Activated naive CD8-positive, alpha-beta T cell treated with anti-CD3 and anti-CD28 coated beads, Interleukin-2, amount 10 ng/mL, durations not matched to agents 7 days and 5 days (primary cell): ENCODE results near the gene TMEM63C. TPM values are rescaled to one million over a fixed set of nuclear protein-coding genes. Genes with fewer than 3 reads are reported as not detected.
A peak's percentile ranks its signal among the peaks of the same experiment; 100 is the strongest.

ENCODE experiments used
- ATAC-seq: fragments of 150-1000 bp; cut with Tn5 transposase; one replicate; pipeline ENCODE4 v1.10.0; 2021; ENCODE audit warnings: low read depth, moderate library complexity
- POLR2A ChIA-PET: fragments of 350-600 bp; sonication (Branson Sonifier 250); formaldehyde crosslinking; loops from one replicate; lab custom pipeline; 2021; ENCODE audit warnings: antibody characterized with exemption; lab: Charles Lee
- DNase-seq: peaks from one replicate; pipeline ENCODE4 v3.0.0; 2021
- H3K27ac Mint-ChIP-seq: one replicate; pipeline ENCODE4 v1.8.0; 2022; ENCODE audit warnings: mild to moderate bottlenecking, mixed read lengths
- H3K27me3 Mint-ChIP-seq: one replicate; pipeline ENCODE4 v1.8.0; 2022; ENCODE audit warnings: mild to moderate bottlenecking, moderate library complexity, mixed read lengths
- H3K36me3 Mint-ChIP-seq: one replicate; pipeline ENCODE4 v1.8.0; 2021; ENCODE audit warnings: mild to moderate bottlenecking, mixed read lengths
- H3K4me1 Mint-ChIP-seq: one replicate; pipeline ENCODE4 v1.8.0; 2021; ENCODE audit warnings: mixed read lengths
- H3K4me3 Mint-ChIP-seq: one replicate; pipeline ENCODE4 v1.8.0; 2022; ENCODE audit warnings: mild to moderate bottlenecking, moderate library complexity, mixed read lengths
- H3K9me3 Mint-ChIP-seq: one replicate; pipeline ENCODE4 v1.8.0; 2021; ENCODE audit warnings: mixed read lengths
- total RNA-seq, 2 experiments: library from RNA; stranded (reverse); gene quantifications; one replicate each; pipeline ENCODE4 v1.2.3, GENCODE V29; 2021

Gene TMEM63C
- 1 to 10 TPM in 1 of 2 experiments, under 1 TPM in 1; 0.48 to 1.4 TPM for total RNA-seq

GRCh38 chr14:77181603-77182437, at the start of gene TMEM63C:
TSS of gene TMEM63C (plus strand) at chr14:77181798. CDS start at chr14:77218814, 37,016 bp downstream.
- peak; percentile 85 for ATAC-seq

DNA sequence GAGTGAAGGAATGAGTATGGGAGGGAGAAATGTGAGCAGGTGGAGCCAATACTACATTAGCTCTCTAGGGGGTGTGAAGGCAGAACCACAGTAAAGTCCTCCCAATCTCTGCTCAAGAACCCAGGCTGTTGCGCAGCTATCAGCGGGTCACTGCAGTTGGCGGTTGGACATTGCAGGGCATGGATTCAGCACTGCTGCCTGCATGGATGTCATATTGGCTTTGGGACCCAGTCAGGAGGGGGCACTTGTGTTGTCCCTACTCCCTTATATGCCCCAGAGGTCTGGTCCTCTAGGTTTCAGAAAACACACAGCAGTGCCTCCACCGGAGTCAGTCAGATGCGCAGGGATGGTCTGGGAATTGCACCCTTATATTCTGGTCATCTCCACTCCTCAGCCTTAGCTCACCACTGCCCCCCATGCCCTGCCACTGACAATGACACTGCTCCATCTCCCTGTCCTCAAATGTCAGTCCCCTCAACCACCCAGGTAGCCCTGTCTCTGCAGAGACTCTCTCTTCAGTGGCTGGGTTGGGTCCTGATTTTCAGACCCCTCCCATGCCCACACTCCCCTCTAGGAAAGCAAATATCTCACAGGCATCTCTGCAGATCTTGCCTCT, 49.6 kb upstream of the TMEM63C start:
- Mint-ChIP-seq H3K27ac (no peak overlapping the region), H3K27me3 (peaks cover 61% of the 10 kb centered on the region), H3K36me3 (no peaks in the 10 kb centered on the region), H3K9me3 (no peaks in the 10 kb centered on the region), H3K4me1 (peaks cover 1% of the 10 kb centered on the region), H3K4me3 (no peak overlapping the region)
- POLR2A ChIA-PET: no interaction called here
- ATAC-seq (no peak), DNase-seq (no peak)

More at GRCh38 chr14:77181603-77182437, at the start of gene TMEM63C:
- no peaks in the 10 kb centered on the region for H3K9me3 Mint-ChIP-seq
- no peaks in the 10 kb centered on the region for H3K36me3 Mint-ChIP-seq
- peak; percentile 59 for DNase-seq
- H3K4me1 Mint-ChIP-seq: peaks cover 7% of the 10 kb centered on the region
- peaks cover 24% of the 10 kb centered on the region for H3K27me3 Mint-ChIP-seq
- no peak within 1 kb of the TSS for H3K27ac Mint-ChIP-seq
- peak within 1 kb of the TSS; percentile 69 for H3K4me3 Mint-ChIP-seq
- POLR2A ChIA-PET: no interaction called here

DNA sequence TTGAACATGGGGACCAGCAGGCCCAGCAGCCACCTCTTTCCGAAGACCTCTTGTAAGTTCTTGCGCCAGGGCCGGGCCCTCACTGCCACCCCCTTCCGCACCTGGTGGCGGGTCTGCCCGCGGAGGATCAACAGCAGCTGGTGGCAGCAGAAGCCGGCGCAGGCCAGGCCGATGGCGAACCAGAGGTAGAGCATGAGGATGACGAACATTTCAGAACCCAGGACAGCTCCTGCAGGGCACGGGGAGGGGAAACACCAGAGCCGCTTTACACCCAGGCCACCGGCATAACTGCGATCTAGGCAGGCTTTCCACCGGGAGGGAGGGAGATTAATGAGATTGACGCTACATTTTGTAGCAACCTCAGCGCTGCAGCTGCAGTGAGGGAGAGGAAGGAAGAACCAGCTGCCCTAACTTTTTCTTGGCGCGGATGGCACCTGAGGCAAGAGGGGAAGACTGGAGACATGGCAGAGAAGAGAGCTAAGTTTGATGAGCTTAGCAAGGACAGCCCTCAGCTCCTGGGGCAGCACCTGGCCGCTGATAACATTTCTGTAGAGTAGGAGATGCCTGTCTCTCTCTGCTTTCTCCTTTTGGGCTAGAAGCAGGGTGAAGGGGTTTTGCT, 47.8 kb upstream of the TMEM63C start:
- Mint-ChIP-seq H3K4me1 (peaks cover 2% of the 10 kb centered on the region), H3K4me3 (no peak overlapping the region), H3K9me3 (no peaks in the 10 kb centered on the region), H3K36me3 (no peaks in the 10 kb centered on the region), H3K27ac (no peak overlapping the region), H3K27me3 (peaks cover 64% of the 10 kb centered on the region)
- ATAC-seq (peak; percentile 90), DNase-seq (peak; percentile 70)
- POLR2A ChIA-PET: interaction anchor here (1.4 kb wide), 1 partner anchor 36 kb away, joined by 6 read pairs; the partner anchor contains the start of gene CIPC

DNA sequence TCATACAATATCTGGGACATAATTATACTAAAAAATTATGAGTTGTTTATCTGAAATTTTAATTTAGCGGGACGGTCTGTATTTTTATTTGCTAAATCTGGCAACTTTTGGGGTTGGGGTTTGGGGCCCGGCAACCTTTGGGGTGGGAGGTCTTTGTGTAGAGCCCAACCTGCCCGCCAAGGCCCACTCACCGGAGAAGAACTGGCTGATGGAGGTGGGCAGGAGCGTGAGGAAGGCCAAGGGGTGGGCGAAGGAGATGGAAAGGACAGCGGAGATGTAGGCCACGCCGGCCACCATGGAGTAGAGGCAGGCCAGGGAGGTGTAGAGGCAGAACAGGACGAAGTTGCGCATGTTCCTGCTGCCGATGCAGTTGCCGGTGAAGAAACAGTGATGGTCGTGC, 42.6 kb upstream of the TMEM63C start:
- H3K27me3 Mint-ChIP-seq: peaks cover 78% of the 10 kb centered on the region
- H3K36me3 Mint-ChIP-seq: no peaks in the 10 kb centered on the region
- DNase-seq (no peak), ATAC-seq (no peak)
- H3K9me3 Mint-ChIP-seq: no peaks in the 10 kb centered on the region
- H3K4me1 Mint-ChIP-seq: peaks cover 13% of the 10 kb centered on the region
- POLR2A ChIA-PET: no interaction called here
- H3K4me3 Mint-ChIP-seq: peak overlapping the region; percentile 53
- no peak overlapping the region for H3K27ac Mint-ChIP-seq

- Mint-ChIP-seq H3K4me3 (peak overlapping the region; percentile 53), H3K9me3 (no peaks in the 10 kb centered on the region), H3K36me3 (no peaks in the 10 kb centered on the region), H3K27ac (no peak overlapping the region), H3K4me1 (peaks cover 13% of the 10 kb centered on the region), H3K27me3 (peaks cover 79% of the 10 kb centered on the region)
- peak; percentile 83 for ATAC-seq
- peak; percentile 69 for DNase-seq
- POLR2A ChIA-PET: no interaction called here
These were observed 41.8 kb upstream of the TMEM63C start for GRCh38 chr14:77139540-77140358.

DNA sequence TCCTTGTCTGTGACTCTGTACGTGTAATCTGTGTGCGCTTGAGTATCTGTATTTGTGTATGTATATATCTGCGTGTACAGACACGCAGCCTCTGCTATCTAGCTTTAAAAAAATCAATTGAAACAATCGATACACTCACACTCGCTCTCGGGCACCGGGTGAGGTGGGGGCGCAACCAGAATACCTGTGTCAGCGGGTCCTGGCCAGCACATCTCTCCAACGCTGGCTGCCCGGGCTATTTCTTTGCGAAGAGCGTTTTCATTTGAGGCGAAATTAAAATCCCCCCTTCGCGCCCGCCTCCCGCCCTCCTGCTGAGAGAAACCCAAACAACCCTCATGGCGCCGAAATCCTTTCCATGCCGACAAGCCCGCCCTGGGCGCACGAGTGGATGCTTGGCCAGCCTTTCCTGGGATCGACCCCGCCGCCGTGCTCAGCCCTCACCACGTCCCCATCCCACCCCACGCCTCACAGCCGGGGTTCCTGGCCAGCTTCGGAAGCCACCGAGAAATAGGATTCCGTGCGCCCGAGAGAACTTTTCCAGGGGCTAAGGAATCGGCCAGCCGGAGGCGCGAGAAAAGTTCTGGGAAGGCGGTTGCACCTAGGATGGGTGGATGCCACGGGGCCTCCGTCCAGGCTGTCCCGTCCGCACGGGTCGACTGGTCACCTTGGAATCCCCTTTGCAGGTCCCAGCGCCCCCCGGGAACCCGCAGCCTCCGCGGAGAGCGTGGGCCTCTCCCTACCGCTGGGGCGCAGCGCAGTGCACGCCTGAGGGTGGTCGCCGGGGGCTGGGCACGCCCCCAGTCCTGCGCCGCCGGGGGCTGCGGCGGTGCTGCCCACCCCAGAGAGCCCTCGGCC, 41.0 kb upstream of the TMEM63C start:
- Mint-ChIP-seq H3K4me3 (peak overlapping the region; percentile 52), H3K27ac (no peak overlapping the region), H3K4me1 (peaks cover 13% of the 10 kb centered on the region), H3K36me3 (no peaks in the 10 kb centered on the region), H3K27me3 (peaks cover 79% of the 10 kb centered on the region), H3K9me3 (no peaks in the 10 kb centered on the region)
- DNase-seq (no peak), ATAC-seq (no peak)
- POLR2A ChIA-PET: no interaction called here

- H3K9me3 Mint-ChIP-seq: no peaks in the 10 kb centered on the region
- H3K4me1 Mint-ChIP-seq: peaks cover 13% of the 10 kb centered on the region
- peak; percentile 52 for DNase-seq
- POLR2A ChIA-PET: no interaction called here
- peak; percentile 35 for ATAC-seq
- no peaks in the 10 kb centered on the region for H3K36me3 Mint-ChIP-seq
- peaks cover 84% of the 10 kb centered on the region for H3K27me3 Mint-ChIP-seq
- H3K4me3 Mint-ChIP-seq: peak within 1 kb of the TSS; percentile 20
- no peak within 1 kb of the TSS for H3K27ac Mint-ChIP-seq
These were observed 40.2 kb upstream of the TMEM63C start, which contains the start of gene ZDHHC22 for GRCh38 chr14:77141214-77142004. TSS of gene ZDHHC22 (minus strand) at chr14:77141791. CDS start at chr14:77139738, 2,053 bp downstream.

DNA sequence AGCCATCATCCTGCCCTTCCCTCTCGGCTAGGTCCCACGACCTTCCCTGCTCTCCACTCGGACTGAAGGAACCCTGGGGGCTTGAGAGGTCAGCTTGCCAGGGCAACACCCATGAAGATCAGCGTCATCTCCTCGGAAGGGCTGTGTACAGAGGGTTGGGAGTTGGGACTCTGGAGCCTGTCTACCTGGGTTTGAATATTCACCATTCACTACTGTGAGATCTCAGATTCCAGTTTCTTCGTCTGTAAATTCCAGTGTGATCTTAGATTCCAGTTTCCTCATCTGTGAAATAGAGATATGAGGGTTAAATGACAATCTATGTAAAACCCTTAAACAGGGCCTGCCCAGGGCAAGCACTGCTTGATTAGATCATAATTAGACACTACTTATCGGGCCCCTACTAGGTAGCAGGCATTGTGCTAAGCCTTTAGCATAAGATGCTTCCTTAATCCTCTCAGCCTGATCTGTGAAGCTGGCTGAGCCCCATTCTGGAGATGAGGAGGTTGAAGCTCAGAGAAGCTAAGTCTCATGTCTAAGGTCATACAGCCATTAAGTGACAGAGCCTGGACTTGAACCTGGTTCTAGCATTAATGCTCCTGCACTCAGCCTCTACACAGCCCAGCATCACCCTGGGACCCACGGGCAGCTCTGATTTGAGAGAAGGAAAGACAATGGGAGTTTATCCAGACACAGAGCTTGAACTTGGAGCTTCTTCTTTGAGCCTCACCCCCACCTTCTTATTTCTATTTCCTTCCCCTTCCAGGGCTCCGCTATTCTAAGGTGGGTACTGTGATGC, 39.4 kb upstream of the TMEM63C start:
- H3K4me3 Mint-ChIP-seq: peak overlapping the region; percentile 20
- H3K9me3 Mint-ChIP-seq: no peaks in the 10 kb centered on the region
- ATAC-seq (no peak), DNase-seq (no peak)
- H3K36me3 Mint-ChIP-seq: no peaks in the 10 kb centered on the region
- peaks cover 13% of the 10 kb centered on the region for H3K4me1 Mint-ChIP-seq
- H3K27ac Mint-ChIP-seq: no peak overlapping the region
- H3K27me3 Mint-ChIP-seq: peaks cover 85% of the 10 kb centered on the region
- POLR2A ChIA-PET: no interaction called here

GRCh38 chr14:77143071-77143470, 38.5 kb upstream of the TMEM63C start:
- Mint-ChIP-seq H3K4me3 (no peak overlapping the region), H3K4me1 (peaks cover 13% of the 10 kb centered on the region), H3K27me3 (peaks cover 83% of the 10 kb centered on the region), H3K36me3 (no peaks in the 10 kb centered on the region), H3K27ac (no peak overlapping the region), H3K9me3 (no peaks in the 10 kb centered on the region)
- ATAC-seq: no peak
- POLR2A ChIA-PET: no interaction called here
- DNase-seq: no peak

GRCh38 chr14:77144412-77145115, 37.0 kb upstream of the TMEM63C start:
- POLR2A ChIA-PET: no interaction called here
- Mint-ChIP-seq H3K4me1 (peaks cover 7% of the 10 kb centered on the region), H3K27me3 (peaks cover 74% of the 10 kb centered on the region), H3K36me3 (no peaks in the 10 kb centered on the region), H3K9me3 (no peaks in the 10 kb centered on the region), H3K27ac (no peak overlapping the region), H3K4me3 (no peak overlapping the region)
- ATAC-seq (no peak), DNase-seq (no peak)
